ENCODE results near the gene ZBTB9.

DNA sequence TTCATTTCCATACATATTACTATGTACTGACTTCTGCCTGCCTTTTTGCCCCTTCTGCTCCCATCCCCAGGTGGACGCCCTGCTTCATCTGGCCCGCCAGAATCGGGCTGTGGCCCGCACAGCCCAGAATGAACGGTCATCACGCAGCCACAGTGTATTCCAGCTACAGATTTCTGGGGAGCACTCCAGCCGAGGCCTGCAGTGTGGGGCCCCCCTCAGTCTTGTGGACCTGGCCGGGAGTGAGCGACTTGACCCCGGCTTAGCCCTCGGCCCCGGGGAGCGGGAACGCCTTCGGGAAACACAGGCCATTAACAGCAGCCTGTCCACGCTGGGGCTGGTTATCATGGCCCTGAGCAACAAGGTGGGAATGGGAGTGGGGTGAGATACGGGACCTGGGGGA, 48.2 kb upstream of the ZBTB9 start:
- no peak for TF ChIP-seq EZH2 (IDR thresholded peaks at IDR 0.05; ENCODE audit: borderline replicate concordance, low read depth, low read length, poor library complexity, severe bottlenecking)
- TF ChIP-seq, protein P1, sequence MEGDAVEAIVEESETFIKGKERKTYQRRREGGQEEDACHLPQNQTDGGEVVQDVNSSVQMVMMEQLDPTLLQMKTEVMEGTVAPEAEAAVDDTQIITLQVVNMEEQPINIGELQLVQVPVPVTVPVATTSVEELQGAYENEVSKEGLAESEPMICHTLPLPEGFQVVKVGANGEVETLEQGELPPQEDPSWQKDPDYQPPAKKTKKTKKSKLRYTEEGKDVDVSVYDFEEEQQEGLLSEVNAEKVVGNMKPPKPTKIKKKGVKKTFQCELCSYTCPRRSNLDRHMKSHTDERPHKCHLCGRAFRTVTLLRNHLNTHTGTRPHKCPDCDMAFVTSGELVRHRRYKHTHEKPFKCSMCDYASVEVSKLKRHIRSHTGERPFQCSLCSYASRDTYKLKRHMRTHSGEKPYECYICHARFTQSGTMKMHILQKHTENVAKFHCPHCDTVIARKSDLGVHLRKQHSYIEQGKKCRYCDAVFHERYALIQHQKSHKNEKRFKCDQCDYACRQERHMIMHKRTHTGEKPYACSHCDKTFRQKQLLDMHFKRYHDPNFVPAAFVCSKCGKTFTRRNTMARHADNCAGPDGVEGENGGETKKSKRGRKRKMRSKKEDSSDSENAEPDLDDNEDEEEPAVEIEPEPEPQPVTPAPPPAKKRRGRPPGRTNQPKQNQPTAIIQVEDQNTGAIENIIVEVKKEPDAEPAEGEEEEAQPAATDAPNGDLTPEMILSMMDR (conservative IDR thresholded peaks at IDR 0.05; ENCODE audit: low read depth, low read length), result no peak
